Measurements from ENCODE around the gene APOA5. TPM values are rescaled to one million over a fixed set of nuclear protein-coding genes. Genes with fewer than 3 reads are reported as not detected.

APOA5 gene
- total and polyA plus RNA-seq, 2 of the 13 experiments (the other 11 are each of a cell fraction or from before 2014, with no cell fraction given) = 44.0 to 49.1 TPM

- TF ChIP-seq ZMAT5 (CRISPR knock-in tag; IDR thresholded peaks at IDR 0.05; ENCODE audit: borderline replicate concordance, low read depth) (no peak), AFF4 (CRISPR knock-in tag; IDR thresholded peaks at IDR 0.05) (no peak; the same call in 1 of the 2 replicates), ZNF383 (CRISPR knock-in tag; IDR thresholded peaks at IDR 0.05; ENCODE audit: borderline replicate concordance) (0 out of 2 replicates have a peak, but pooled peaks have one; percentile 3), ZNF781 (CRISPR knock-in tag; IDR thresholded peaks at IDR 0.05; ENCODE audit: borderline replicate concordance, not compliant biosample characterization) (no peak), NPAS2 (CRISPR knock-in tag; IDR thresholded peaks at IDR 0.05; ENCODE audit: borderline replicate concordance) (no peak), ZC3H4 (CRISPR knock-in tag; IDR thresholded peaks at IDR 0.05; ENCODE audit: borderline replicate concordance) (no peak), PPARG (CRISPR knock-in tag; conservative IDR thresholded peaks at IDR 0.05) (peak; percentile 93), U2AF1 (optimal IDR thresholded peaks at IDR 0.05; ENCODE audit: low read depth, low read length) (peak; percentile 79), STAT6 (CRISPR knock-in tag; IDR thresholded peaks at IDR 0.05; ENCODE audit: borderline replicate concordance) (no peak), ZHX2 (IDR thresholded peaks at IDR 0.05; ENCODE audit: low read depth) (no peak), ZHX2 (CRISPR knock-in tag; IDR thresholded peaks at IDR 0.05; ENCODE audit: borderline replicate concordance) (no peak), NCOR1 (IDR thresholded peaks at IDR 0.05; ENCODE audit: borderline replicate concordance, low read length) (0 out of 2 replicates have a peak, but pooled peaks have one; percentile 50), ZSCAN20 (CRISPR knock-in tag; IDR thresholded peaks at IDR 0.05; ENCODE audit: borderline replicate concordance) (no peak), ZBTB3 (CRISPR knock-in tag; IDR thresholded peaks at IDR 0.05; ENCODE audit: borderline replicate concordance, low read depth) (no peak)
Measured at GRCh38 chr11:116828632-116829524, 37.2 kb upstream of the APOA5 start (continued).

All from HepG2 (cell line).